SK-N-MC (cell line): ENCODE measurements around the gene SPAG17.

Source experiments
- EZH2 ChIP-seq: fragments of 200-600 bp; sonication (generic); IDR thresholded peaks from one replicate; pipeline ENCODE4 v1.6.1; 2017; ENCODE audit warnings: antibody characterized with exemption
- POLR2AphosphoS5 ChIP-seq: IDR thresholded peaks from 2 replicates; pipeline ENCODE4 v1.6.1; 2012; ENCODE audit warnings: mild to moderate bottlenecking, low read depth, low read length, borderline replicate concordance

- TF ChIP-seq POLR2AphosphoS5 (no peak), EZH2 (no peak)
Measured at GRCh38 chr1:118023199-118023598, 161.8 kb downstream of the SPAG17 start.
